HG02763 (cell line): Measurements from ENCODE around the gene PTH2.

Experiments used
- ATAC-seq: cut with Tn5 transposase; IDR thresholded peaks from one replicate; pipeline ENCODE4 v1.9.1; 2021; ENCODE audit warnings: mild to moderate bottlenecking, moderate library complexity; ENCODE audit not compliant: unreplicated experiment

The PTH2 gene

GRCh38 chr19:49415102-49415809, 8.0 kb downstream of the PTH2 start:
- ATAC-seq = no peak

- ATAC-seq = no peak
Observed at GRCh38 chr19:49414256-49414655, 9.0 kb downstream of the PTH2 start.

GRCh38 chr19:49413348-49413747, 9.9 kb downstream of the PTH2 start:
- no peak for ATAC-seq

- ATAC-seq = no peak
Observed at GRCh38 chr19:49411681-49412326, 11.4 kb downstream of the PTH2 start.

GRCh38 chr19:49409441-49410029, 13.7 kb downstream of the PTH2 start:
- ATAC-seq = no peak

GRCh38 chr19:49408816-49409440, 14.3 kb downstream of the PTH2 start:
- no peak for ATAC-seq

GRCh38 chr19:49407482-49408015, 15.7 kb downstream of the PTH2 start:
- ATAC-seq = no peak

GRCh38 chr19:49407079-49407478, 16.2 kb downstream of the PTH2 start:
- no peak for ATAC-seq

GRCh38 chr19:49403404-49404187, 19.6 kb downstream of the PTH2 start:
- no peak for ATAC-seq

GRCh38 chr19:49400029-49400428, 23.2 kb downstream of the PTH2 start:
- no peak for ATAC-seq

- no peak for ATAC-seq
Observed at GRCh38 chr19:49398931-49399330, 24.3 kb downstream of the PTH2 start.

GRCh38 chr19:49398001-49398615, 25.1 kb downstream of the PTH2 start:
- no peak for ATAC-seq

- no peak for ATAC-seq
Observed at GRCh38 chr19:49396738-49397505, 26.3 kb downstream of the PTH2 start.

- ATAC-seq = no peak
Observed at GRCh38 chr19:49395581-49396407, 27.4 kb downstream of the PTH2 start.

- ATAC-seq = no peak
Observed at GRCh38 chr19:49393881-49394280, 29.4 kb downstream of the PTH2 start.

- no peak for ATAC-seq
Observed at GRCh38 chr19:49391581-49392399, 31.5 kb downstream of the PTH2 start.

- ATAC-seq = no peak
Observed at GRCh38 chr19:49390929-49391359, 32.3 kb downstream of the PTH2 start.
